Measurements from ENCODE around the gene CLEC1A.

Gene CLEC1A

GRCh38 chr12:10101042-10101579 lies 2.3 kb upstream of the CLEC1A start:
- DNase-seq: no peak

DNA sequence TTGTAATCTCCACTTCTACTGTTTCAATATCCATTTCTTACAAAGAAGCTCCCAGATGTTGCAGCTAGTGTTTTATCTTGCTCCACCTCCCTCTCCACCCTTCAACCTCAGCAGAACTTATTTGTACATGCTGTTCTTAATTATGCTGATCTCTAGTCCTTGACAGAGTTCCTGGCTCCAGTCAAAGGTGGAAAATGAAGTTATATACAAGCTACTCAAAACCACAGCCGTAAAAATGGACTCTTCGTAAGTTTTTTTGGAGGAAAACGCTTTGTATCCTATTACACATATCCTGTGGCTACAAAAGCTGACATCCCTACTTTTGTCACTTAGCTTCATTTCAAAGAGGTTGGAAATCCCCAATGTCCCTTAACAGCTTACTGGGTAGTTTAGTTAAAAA lies 1.3 kb downstream of the CLEC1A start:
- DNase-seq: no peak

- DNase-seq: no peak
These were observed 2.8 kb downstream of the CLEC1A start for GRCh38 chr12:10095971-10096370.

- no peak for DNase-seq
These were observed 4.0 kb downstream of the CLEC1A start for GRCh38 chr12:10094646-10095395.

DNA sequence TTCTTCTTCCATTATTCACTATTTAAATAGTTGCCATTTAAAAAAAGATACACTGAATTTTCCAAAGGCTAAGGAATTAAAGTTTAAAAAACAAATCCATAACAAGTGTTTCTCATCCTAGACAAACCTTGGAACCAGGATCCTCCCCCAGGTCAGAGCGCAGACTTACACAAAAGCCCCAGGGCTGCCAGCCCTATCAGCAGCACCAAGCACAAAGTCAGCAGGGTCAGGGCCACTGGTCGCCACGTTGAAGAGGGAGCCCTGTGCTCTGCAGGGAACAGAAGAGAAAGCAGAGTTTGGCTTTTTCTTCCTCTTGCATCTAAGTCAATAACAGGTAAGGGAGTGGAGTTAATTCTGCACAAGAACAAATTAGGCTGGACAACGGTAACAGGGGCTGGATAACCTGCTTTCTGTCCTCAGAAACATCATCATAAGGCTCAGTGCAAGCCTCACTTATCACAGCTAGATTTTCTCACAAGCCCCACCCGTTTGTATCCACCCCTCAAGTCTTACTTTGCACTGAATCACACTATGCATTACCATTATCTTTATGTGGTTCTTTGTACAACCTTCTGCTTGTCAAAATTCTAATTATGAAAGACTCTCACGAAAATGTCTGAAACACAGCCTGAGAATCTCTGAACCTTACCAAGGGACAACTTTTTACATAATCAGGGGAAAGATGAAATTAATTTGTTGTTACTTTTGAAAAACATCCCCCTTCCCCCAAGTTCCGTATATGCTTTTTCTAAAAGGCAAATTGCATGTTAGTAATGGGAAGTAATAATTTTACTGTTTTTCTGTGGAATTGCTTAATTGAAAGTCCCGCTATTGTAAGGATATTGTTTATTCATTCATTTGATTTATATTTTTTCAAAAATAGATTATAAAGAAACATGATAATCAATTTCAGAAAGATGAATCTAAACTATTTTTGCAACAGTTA lies 9.6 kb downstream of the CLEC1A start:
- no peak for DNase-seq

DNA sequence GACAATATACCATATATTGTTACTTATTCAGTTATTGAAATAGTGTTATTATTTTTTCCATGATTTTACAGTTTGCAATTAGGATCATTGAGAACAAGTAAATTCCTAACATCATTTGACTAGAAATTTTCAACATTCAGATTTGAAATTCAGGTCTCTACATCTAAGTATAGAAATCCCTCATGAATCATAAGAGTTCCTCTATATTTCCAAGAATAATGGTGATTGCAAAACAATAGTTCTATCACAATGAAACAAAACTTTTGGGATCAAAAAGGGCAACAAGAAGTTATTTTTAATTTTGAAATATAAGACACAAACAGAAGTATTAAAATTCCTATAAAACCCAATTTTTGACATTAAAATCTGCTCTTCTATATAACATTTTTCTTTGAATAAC lies 10.8 kb downstream of the CLEC1A start:
- no peak for DNase-seq

- no peak for DNase-seq
These were observed 12.4 kb downstream of the CLEC1A start for GRCh38 chr12:10086387-10086786.

DNA sequence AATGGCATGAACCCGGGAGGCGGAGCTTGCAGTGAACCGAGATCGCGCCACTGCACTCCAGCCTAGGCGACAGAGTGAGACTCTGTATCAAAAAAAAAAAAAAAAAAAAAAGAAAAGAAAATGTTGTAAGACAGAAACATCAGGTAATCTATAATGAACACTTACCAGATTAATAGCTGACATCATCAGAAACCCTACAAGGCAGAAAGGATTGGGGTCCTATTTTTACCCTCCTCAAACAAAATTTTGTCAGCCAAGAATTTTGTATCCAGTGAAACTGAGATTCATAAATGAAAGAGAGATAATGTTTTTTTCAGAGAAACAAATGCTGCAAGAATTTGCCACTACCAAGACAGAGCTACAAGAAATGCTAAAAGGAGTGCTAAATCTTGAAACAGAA lies 14.1 kb downstream of the CLEC1A start:
- no peak for DNase-seq

DNA sequence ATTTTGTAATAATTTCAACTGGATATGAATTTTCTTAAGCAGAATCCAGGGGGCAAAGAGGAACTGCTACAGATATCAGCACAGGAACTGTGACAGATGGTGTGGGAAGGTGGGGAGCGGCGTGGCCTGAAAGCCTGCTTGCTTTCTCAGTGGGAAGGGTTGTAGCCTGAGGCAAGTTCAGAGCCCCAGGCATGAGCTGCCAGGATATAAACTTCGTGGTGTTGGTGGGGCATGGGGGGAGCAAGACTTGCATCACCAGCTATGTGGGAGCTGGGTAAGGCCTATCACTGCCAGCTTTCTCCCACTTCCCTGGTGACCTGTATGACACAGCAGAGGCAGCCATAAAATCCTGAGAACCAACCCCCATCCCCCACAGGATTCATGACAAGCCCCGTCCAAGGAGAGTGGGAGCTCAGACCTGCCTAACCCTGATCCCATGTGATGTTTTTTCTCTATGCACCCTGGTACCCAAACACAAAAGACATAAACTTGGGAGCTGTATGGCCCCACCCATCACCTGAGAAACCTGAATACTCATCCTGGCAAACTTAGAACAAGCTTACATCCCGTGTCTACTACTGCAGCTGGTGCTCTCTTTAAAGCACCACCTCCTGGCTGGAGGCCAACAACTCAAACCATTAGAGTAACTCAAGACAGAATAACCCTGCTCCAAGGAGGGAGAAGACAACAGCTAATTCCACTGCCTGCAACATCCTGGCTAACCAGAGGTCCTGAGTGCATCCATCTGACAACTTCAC lies 16.5 kb downstream of the CLEC1A start:
- DNase-seq: no peak

- DNase-seq: no peak
These were observed 23.3 kb downstream of the CLEC1A start for GRCh38 chr12:10075451-10075850.

DNA sequence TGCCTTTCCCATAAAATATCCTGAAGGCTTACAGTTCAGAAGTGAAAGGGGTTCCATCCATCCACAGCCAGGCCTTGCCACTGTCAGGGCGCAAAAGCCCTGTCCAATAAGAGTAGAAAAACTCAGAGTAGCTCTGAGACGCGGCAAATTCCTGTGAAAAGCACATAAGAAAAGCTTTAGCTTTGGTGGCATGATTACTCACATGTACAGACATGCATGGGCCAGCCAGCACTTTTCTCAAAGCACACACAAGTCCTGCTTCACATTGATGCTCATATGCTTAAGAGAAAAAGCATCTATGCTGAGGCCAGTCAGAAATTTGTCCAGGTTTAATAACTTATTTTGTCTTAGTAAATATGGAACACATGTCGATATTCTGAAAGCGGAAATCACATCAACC lies 25.5 kb downstream of the CLEC1A start:
- DNase-seq: no peak

DNA sequence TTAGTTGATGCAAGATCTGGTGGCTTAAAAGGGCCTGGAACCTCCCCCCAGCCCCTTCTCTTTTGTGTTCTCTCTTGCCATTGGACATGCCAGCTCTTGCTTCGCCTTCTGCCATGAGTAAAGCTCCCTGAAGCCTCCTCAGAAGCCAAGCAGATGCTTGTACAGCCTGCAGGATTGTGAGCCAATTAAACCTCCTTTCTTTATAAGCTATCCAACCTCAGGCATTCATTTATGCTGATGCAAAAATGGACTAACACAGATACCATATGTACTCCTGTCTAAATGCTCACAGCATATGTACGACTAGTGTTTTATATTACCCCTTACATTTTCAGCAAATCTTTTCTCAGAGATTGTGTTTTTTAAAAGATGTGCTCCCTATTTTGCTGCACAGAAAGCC lies 26.7 kb downstream of the CLEC1A start:
- no peak for DNase-seq

DNA sequence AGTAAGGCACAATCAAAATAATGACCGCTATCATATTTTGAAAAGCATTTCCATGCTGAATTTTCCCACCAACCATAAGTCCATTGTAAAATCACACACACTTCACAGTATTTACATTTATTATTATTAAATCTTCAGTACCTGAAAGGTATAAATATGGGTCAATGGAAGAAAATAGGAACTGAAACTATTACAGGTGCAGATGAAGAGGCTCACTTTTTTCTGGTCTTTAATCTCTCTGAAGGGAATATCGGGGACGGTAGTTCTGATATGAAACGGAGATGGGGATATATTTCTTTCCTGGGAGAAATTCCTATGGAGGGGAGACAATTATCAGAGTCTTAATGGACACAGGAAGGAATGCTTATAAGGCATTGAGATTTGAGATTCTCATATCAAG lies 28.4 kb downstream of the CLEC1A start:
- no peak for DNase-seq

DNA sequence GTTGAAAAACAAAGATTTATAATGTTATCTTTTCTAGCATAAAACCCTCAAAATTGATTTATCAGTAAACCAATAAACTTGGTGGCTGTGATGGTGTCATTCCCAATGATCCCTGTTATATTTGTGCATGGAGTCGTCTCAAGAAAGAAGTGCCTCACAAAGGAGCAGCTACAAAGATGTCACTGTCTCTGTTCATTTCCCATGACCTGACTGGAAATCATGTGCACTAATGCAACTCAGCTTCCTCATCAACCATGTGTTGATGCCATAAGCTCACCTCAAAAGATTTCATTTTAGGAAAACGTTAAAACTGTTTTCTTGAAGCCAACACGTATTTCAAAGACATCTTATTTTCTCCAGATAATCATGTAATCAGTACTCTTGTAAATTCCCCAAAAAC lies 28.8 kb downstream of the CLEC1A start:
- no peak for DNase-seq

DNA sequence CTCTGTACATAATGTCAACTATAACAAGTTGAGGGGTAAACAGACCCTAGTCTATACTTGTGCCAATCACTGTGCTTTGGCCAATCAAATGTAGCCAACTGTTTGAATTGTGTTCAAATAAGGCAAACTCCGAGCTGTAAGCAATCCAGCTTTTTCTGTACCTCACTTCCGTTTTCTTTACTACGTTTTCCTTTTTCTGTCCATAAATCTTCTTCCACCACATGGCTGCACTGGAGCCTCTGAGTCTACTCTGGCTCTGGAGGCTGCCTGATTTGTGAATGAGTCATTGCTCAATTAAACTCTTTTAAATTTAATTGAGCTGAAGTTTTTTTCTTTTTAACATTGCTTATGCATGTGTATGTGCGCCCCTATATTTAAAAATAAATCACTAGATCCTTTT lies 29.7 kb downstream of the CLEC1A start:
- DNase-seq: no peak

- DNase-seq: no peak
These were observed 30.1 kb downstream of the CLEC1A start for GRCh38 chr12:10068644-10069043.

DNA sequence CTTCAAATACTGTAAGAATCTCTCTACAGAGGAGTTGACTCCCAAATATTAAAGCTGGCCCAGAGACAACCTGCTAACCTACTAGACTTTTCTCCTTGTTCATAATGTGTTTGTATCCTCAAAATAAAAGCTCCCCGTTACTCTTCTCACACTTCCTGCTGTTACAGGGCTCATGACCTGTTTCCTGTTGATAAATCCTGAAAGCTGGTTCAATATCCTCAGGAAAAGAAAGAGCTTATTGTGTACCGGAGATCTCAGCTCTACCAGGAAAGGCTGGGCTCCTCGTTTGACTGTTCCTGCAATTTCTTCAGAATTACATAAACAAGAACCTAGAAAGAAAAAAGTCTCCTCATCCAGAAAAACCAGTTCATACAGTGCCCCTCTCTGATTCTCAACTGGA lies 30.8 kb downstream of the CLEC1A start:
- DNase-seq: no peak

DNA sequence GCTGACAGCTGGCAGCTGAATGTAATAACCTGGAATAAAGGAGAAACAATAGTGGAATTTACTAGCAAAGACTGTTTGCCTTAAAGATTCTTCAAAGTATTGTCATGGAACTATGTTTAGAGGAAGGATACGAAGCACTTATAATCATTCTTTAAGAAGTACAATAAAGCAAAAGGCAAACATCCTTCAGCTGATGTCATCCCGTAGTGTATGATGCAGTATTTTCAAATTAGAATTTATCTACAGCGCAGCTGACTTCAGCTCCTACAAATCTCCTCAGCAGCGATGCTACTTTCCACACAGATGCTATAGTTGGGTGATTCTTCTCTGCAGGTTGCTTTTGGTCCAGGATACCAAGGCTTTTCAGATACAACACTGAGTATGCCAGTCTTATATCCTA lies 31.5 kb downstream of the CLEC1A start:
- no peak for DNase-seq

- no peak for DNase-seq
These were observed 33.5 kb downstream of the CLEC1A start for GRCh38 chr12:10065241-10065640.

GRCh38 chr12:10058387-10058786 lies 40.4 kb downstream of the CLEC1A start:
- DNase-seq: no peak

GRCh38 chr12:10052193-10052913 lies 46.4 kb downstream of the CLEC1A start:
- DNase-seq: no peak

DNA sequence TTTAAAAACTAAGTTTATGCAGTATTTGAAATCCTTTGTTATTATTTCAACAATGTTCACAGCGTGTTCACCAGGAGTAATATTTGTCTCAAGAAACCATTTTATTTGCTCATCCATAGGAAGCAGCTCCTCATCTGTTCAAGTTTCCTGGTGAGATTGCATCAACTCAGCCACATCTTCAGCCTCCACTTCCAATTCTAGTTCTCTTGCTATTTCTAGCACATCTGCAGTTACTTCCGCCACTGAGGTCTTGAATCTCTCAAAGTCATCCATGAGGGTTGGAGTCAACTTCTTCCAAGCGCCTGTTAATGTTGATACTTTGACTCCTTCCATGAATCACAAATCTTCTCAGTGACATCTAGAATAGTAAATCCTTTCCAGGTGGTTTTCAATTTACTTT lies 50.3 kb downstream of the CLEC1A start:
- no peak for DNase-seq

- no peak for DNase-seq
These were observed 56.6 kb downstream of the CLEC1A start for GRCh38 chr12:10042167-10042566.

Data from NCI-H526 (cell line).